ENCODE results near the gene PCGF3.
"Not testable (repeated sequence)": the region's sequence is repeated elsewhere in the genome, so short reads cannot be mapped to it uniquely, and the experiment has no call there.

Gene PCGF3

DNA sequence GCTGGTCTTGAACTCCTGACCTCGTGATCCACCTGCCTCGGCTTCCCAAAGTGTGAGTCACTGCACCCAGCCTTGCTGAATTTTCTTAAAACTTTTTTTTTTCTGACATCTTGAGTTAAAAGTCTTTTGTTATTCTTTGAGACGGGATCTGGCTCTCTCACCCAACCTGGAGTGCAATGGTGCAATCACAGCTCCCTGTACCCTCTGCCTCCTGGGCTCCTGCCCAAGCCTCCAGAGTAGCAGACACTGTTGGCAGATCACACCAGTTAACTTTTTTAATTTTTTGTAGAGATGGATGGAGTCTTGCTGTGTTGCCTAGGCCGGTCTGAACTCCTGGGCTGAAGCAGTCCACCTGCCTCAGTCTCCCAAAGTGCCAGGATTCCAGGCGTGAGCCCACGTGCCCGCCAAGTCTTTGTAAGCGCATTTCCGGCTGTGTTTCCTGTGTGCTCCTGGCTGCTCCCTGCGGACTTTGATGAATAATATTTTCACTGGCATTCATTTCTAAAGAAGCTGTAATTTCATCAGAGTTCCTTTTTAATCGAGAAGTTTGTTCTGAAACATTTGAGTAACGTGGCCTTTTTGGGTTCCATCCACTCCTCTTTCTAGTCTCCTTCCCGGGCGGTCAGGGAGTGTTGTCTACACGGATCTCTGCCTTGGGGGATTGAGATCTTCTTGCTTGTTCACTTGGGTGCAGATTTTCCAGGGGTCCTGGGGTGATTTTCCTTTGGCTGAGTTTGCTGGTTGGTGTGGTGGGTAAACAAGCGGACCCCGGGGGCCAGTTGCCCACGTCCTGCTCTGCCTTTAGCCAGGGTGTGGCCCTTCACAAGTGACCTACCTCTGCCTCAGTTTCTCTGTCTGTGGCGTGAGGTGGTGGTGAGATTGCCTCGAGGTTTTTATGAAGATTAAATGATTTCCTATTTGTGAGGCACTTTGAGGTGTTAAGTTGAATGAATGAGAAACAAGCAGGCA is 44.4 kb downstream of the PCGF3 start:
- no peak overlapping the region for H3K4me2 ChIP-seq (ENCODE audit: low read depth, low read length, poor library complexity, severe bottlenecking)
- H2AFZ ChIP-seq (ENCODE audit: low read depth, low read length, severe bottlenecking), result no peak overlapping the region
- TF ChIP-seq EZH2phosphoT487 (conservative IDR thresholded peaks at IDR 0.05; ENCODE audit: low read length), result no peak
- TF ChIP-seq, protein P1, sequence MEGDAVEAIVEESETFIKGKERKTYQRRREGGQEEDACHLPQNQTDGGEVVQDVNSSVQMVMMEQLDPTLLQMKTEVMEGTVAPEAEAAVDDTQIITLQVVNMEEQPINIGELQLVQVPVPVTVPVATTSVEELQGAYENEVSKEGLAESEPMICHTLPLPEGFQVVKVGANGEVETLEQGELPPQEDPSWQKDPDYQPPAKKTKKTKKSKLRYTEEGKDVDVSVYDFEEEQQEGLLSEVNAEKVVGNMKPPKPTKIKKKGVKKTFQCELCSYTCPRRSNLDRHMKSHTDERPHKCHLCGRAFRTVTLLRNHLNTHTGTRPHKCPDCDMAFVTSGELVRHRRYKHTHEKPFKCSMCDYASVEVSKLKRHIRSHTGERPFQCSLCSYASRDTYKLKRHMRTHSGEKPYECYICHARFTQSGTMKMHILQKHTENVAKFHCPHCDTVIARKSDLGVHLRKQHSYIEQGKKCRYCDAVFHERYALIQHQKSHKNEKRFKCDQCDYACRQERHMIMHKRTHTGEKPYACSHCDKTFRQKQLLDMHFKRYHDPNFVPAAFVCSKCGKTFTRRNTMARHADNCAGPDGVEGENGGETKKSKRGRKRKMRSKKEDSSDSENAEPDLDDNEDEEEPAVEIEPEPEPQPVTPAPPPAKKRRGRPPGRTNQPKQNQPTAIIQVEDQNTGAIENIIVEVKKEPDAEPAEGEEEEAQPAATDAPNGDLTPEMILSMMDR (IDR thresholded peaks at IDR 0.05; ENCODE audit: insufficient read depth, low read length, poor library complexity, severe bottlenecking), result no peak
- no peak overlapping the region for H3K27ac ChIP-seq (ENCODE audit: low read depth, low read length)
- H3F3A ChIP-seq (ENCODE audit: insufficient read depth), result no peaks in the 10 kb centered on the region
- no peaks in the 10 kb centered on the region for H3K9me3 ChIP-seq (ENCODE audit: insufficient read depth, low read length)
- H4K20me1 ChIP-seq (ENCODE audit: low read depth, low read length), result no peaks in the 10 kb centered on the region
- H3K27me3 ChIP-seq (ENCODE audit: low read length), result no peaks in the 10 kb centered on the region
- H3K9ac ChIP-seq (ENCODE audit: low read length), result no peak overlapping the region
- no peaks in the 10 kb centered on the region; the same call in 1 of the 2 replicates for H3K36me3 ChIP-seq (ENCODE audit: low read length)
- H3K4me3 ChIP-seq (ENCODE audit: insufficient read depth, low read length, poor library complexity, severe bottlenecking), result no peak overlapping the region
- H3K9me2 ChIP-seq (replicated peaks; ENCODE audit: insufficient read depth, low read length), result no peaks in the 10 kb centered on the region
- 0 out of 2 replicates have a peak, but pooled peaks cover 5% of the 10 kb centered on the region for H3K79me2 ChIP-seq (ENCODE audit: insufficient read depth, low read length)

DNA sequence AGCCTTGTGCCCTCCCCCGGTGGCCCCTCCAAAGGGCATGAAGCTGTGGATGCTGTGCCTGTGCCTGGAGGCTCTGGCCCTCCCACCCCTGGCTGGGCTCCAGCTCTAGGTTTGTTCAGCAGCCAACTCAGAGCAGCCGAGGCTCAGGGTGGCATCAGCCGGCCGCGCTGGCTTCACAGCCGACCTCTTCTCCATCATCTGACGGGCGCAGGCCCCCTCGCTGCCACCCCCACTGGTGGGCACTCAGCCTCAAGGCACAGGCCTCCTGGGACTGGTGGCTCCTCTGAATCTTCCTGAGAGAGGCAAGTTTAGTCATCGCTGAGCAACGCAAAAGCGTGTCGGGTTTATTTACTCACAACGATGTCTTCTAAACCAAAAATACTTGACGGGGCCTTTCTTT is 46.0 kb downstream of the PCGF3 start:
- Histone ChIP-seq H3K27me3 (ENCODE audit: low read length) (no peaks in the 10 kb centered on the region), H3K9ac (ENCODE audit: low read length) (no peak overlapping the region), H3K36me3 (ENCODE audit: low read length) (no peaks in the 10 kb centered on the region; the same call in 1 of the 2 replicates), H3K4me2 (ENCODE audit: low read depth, low read length, poor library complexity, severe bottlenecking) (no peak overlapping the region), H3K27ac (ENCODE audit: low read depth, low read length) (no peak overlapping the region), H3F3A (ENCODE audit: insufficient read depth) (no peaks in the 10 kb centered on the region), H3K9me2 (replicated peaks; ENCODE audit: insufficient read depth, low read length) (no peaks in the 10 kb centered on the region), H3K4me3 (ENCODE audit: insufficient read depth, low read length, poor library complexity, severe bottlenecking) (no peak overlapping the region), H2AFZ (ENCODE audit: low read depth, low read length, severe bottlenecking) (no peak overlapping the region), H3K9me3 (ENCODE audit: insufficient read depth, low read length) (no peaks in the 10 kb centered on the region), H3K79me2 (ENCODE audit: insufficient read depth, low read length) (0 out of 2 replicates have a peak, but pooled peaks cover 5% of the 10 kb centered on the region), H4K20me1 (ENCODE audit: low read depth, low read length) (no peaks in the 10 kb centered on the region)
- TF ChIP-seq, protein P1 (IDR thresholded peaks at IDR 0.05; ENCODE audit: insufficient read depth, low read length, poor library complexity, severe bottlenecking), result no peak
- TF ChIP-seq EZH2phosphoT487 (conservative IDR thresholded peaks at IDR 0.05; ENCODE audit: low read length), result no peak

DNA sequence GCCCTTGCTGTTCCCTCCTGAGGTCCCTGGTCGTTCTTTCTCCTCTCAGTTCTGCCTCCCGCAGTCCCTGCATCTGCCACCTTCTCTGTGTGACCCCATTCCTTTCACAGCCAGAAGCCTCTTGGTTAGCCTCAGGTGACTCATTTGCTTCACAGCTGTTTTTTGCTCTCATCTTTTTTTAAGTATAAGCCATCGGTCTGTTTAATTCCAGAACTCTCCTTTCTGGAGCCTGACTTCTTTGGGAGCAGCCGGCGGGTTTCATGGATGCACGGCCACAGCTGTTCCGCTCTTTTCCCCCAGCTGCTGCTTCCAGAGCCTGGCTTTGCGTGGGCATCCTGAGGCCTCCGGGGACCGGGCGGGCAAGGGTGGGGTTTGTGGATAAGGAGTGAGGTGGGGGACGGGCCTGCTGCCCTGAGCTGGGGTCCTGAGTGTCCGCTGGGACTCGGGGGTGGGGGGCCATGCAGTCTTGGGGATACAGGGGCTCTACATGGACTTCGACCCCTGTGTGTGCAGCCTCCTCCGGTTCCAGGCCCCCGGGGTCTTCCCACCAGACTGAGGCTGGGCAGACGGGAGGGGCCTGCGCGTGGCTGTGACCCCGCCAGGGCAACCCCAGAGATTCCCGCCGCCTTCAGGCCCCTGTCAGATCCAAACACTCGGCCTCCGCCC is 46.7 kb downstream of the PCGF3 start:
- 0 out of 2 replicates have a peak, but pooled peaks cover 5% of the 10 kb centered on the region for H3K79me2 ChIP-seq (ENCODE audit: insufficient read depth, low read length)
- H4K20me1 ChIP-seq (ENCODE audit: low read depth, low read length), result no peaks in the 10 kb centered on the region
- H3K9me2 ChIP-seq (replicated peaks; ENCODE audit: insufficient read depth, low read length), result no peaks in the 10 kb centered on the region
- no peak overlapping the region for H3K27ac ChIP-seq (ENCODE audit: low read depth, low read length)
- TF ChIP-seq, protein P1 (IDR thresholded peaks at IDR 0.05; ENCODE audit: insufficient read depth, low read length, poor library complexity, severe bottlenecking), result no peak
- no peak for TF ChIP-seq EZH2phosphoT487 (conservative IDR thresholded peaks at IDR 0.05; ENCODE audit: low read length)
- H3K9ac ChIP-seq (ENCODE audit: low read length), result no peak overlapping the region
- H3F3A ChIP-seq (ENCODE audit: insufficient read depth), result peaks cover 1% of the 10 kb centered on the region; the same call in 1 of the 2 replicates
- H3K36me3 ChIP-seq (ENCODE audit: low read length), result no peaks in the 10 kb centered on the region; the same call in 1 of the 2 replicates
- no peak overlapping the region for H3K4me2 ChIP-seq (ENCODE audit: low read depth, low read length, poor library complexity, severe bottlenecking)
- no peaks in the 10 kb centered on the region for H3K9me3 ChIP-seq (ENCODE audit: insufficient read depth, low read length)
- no peak overlapping the region for H3K4me3 ChIP-seq (ENCODE audit: insufficient read depth, low read length, poor library complexity, severe bottlenecking)
- no peak overlapping the region for H2AFZ ChIP-seq (ENCODE audit: low read depth, low read length, severe bottlenecking)
- H3K27me3 ChIP-seq (ENCODE audit: low read length), result no peaks in the 10 kb centered on the region

DNA sequence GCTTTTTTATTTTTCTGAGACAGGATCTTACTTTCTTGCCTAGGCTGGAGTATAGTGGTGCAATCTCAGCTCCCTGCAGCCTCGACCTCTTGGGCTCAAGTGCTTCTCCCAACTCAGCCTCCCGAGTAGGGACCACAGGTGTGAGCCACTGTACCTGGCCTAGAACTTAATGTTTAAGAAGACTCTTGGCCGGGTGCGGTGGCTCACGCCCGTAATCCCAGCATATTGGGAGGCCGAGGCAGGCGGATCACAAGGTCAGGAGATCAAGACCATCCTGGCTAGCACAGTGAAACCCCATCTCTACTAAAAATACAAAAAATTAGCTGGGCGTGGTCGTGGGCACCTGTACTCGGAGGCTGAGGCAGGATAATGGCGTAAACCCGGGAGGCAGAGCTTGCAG is 47.6 kb downstream of the PCGF3 start:
- not testable (repeated sequence) for H3K9me3 ChIP-seq (ENCODE audit: insufficient read depth, low read length); H3K27ac ChIP-seq (ENCODE audit: low read depth, low read length); H3K27me3 ChIP-seq (ENCODE audit: low read length); H3F3A ChIP-seq (ENCODE audit: insufficient read depth); H3K4me2 ChIP-seq (ENCODE audit: low read depth, low read length, poor library complexity, severe bottlenecking); H3K9ac ChIP-seq (ENCODE audit: low read length); H4K20me1 ChIP-seq (ENCODE audit: low read depth, low read length); H3K4me3 ChIP-seq (ENCODE audit: insufficient read depth, low read length, poor library complexity, severe bottlenecking); H3K79me2 ChIP-seq (ENCODE audit: insufficient read depth, low read length); H3K9me2 ChIP-seq (replicated peaks; ENCODE audit: insufficient read depth, low read length); H3K36me3 ChIP-seq (ENCODE audit: low read length); H2AFZ ChIP-seq (ENCODE audit: low read depth, low read length, severe bottlenecking)
